Measurements from ENCODE around the gene CHD2.

DNA sequence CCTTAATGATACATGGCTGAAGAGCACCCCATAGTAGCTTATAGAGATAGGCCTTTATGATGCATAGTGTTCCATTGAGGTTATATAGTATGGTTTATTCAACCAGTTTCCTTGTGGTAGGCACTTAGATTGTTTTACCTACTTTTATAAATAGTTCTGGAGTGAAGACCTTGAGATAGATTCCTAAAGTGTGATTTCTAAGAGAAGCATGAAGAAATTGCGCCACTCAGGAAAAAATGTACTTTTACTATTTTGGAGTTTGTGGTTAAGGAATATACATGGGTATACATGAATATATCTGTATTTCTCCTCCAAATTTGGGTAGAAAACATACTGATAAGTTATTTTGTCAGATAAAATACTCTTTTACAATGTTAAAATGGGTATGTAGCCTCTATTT, 70.5 kb downstream of the CHD2 start:
- TF ChIP-seq, protein P1, sequence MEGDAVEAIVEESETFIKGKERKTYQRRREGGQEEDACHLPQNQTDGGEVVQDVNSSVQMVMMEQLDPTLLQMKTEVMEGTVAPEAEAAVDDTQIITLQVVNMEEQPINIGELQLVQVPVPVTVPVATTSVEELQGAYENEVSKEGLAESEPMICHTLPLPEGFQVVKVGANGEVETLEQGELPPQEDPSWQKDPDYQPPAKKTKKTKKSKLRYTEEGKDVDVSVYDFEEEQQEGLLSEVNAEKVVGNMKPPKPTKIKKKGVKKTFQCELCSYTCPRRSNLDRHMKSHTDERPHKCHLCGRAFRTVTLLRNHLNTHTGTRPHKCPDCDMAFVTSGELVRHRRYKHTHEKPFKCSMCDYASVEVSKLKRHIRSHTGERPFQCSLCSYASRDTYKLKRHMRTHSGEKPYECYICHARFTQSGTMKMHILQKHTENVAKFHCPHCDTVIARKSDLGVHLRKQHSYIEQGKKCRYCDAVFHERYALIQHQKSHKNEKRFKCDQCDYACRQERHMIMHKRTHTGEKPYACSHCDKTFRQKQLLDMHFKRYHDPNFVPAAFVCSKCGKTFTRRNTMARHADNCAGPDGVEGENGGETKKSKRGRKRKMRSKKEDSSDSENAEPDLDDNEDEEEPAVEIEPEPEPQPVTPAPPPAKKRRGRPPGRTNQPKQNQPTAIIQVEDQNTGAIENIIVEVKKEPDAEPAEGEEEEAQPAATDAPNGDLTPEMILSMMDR (IDR thresholded peaks at IDR 0.05), result no peak
- TF ChIP-seq POLR2A (IDR thresholded peaks at IDR 0.05) (no peak), POLR2AphosphoS5 (IDR thresholded peaks at IDR 0.05) (no peak)
